Putamen (tissue), 1 donor: ENCODE data around the gene NR1I2.

ENCODE experiments used
- DNase-seq: peaks from one replicate; pipeline ENCODE4 v3.0.0-alpha.2; 2016; ENCODE audit warnings: low spot score

NR1I2 gene

GRCh38 chr3:119779731-119780383, 2.0 kb upstream of the NR1I2 start:
- DNase-seq, result no peak

GRCh38 chr3:119782460-119782859, 559 bp downstream of the NR1I2 start:
- no peak for DNase-seq

- DNase-seq, result no peak
These were observed 1.4 kb downstream of the NR1I2 start for GRCh38 chr3:119783255-119783654.

DNA sequence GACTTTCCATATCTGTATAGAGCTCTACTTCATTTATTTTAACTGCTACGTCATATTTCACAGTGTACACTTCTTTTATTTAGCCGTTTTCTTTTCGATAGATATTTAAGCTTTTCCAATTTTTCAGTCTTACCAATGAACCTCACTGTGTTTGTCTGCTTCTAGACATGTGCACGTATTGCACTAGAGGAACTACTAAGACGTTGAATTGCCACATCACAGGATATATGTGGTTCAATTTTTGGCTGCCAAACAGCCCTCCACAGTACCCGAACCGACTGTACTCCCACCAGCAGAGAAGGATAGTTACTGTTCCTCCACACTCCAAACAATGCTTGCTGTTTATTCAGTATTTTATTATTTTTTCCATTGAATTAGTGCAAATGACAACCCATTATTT, 2.0 kb downstream of the NR1I2 start:
- no peak for DNase-seq

GRCh38 chr3:119786409-119786808, 4.5 kb downstream of the NR1I2 start:
- no peak for DNase-seq

GRCh38 chr3:119790369-119790768, 8.5 kb downstream of the NR1I2 start:
- DNase-seq, result no peak

- DNase-seq, result no peak
These were observed 10.4 kb downstream of the NR1I2 start for GRCh38 chr3:119792270-119792669.

DNA sequence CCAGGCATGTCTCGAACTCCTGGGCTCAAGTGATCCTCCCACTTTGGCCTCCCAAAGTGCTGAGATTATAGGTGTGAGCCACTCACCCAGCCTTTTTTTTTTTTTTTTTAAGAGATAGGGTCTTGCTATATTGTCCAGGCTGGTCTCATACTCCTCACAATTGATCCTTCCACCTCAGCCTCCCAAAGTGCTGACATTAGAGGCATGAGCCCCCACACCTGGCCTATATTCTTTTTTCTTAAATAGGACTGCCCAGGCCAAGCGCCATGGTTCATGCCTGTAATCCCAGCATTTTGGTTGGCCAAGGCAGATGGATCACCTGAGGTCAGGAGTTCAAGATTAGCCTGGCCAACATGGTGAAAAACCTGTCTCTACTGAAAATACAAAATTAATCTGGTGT, 12.5 kb downstream of the NR1I2 start:
- no peak for DNase-seq

GRCh38 chr3:119794971-119795612, 13.2 kb downstream of the NR1I2 start:
- no peak for DNase-seq

DNA sequence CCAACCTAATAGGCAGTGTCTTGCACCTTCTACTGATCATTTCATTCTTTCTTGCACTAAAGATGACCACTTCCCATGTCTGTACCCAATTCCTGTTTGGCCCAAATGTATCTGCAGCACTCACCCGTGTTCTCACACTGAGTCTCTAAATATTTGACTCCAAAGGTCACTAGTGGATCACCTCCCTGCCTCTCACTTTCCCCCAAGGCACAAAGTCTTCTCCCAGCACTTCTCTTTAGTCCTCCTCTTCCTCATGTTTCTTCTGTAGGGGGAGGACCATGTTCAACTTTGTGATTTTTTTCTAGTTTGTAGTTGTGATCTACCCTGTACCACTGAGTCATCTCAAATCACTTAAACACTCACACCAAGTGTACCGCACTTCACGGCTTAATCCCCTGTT, 13.9 kb downstream of the NR1I2 start:
- DNase-seq, result no peak

GRCh38 chr3:119796368-119796767, 14.5 kb downstream of the NR1I2 start:
- DNase-seq, result no peak

GRCh38 chr3:119796785-119797184, 14.9 kb downstream of the NR1I2 start:
- no peak for DNase-seq

DNA sequence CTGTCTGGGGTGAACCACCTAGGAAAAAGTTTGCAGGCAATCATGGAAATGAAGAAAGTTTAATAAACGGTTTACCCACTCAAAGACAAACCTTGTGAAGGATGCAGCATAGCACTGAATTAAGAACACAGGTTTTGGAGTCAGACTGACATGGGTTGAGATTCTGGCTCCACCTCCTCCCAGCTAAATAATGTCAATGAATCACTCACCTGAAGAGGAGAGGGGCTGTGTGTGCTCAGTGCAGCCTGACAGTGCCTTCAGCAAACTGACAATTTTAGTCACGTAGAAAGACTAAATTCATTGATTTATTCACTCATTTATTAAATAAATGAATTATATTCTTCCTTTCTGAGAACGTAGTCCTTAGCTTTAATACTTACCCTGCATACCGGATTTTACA, 18.9 kb downstream of the NR1I2 start:
- DNase-seq, result no peak

GRCh38 chr3:119808244-119808643, 26.3 kb downstream of the NR1I2 start:
- no peak for DNase-seq

DNA sequence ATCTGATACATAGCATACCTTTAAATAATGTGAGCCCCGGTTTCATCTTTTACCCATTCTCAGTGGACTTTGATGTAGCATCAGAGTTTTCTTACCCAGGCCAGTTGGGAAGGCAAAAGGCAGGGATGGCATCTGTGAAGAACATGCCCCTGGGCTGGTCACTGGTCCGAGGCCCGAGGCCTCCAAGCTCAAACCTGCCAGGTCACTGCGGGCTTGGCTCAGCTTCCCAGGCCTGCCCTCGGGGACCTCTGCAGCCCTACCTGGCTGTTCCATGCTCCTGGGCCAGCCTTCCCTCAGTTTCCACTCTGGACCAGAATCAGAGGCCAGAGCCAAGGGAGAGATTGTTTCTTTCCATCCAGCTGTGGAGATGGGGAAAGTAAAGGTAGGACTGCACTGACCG, 26.9 kb downstream of the NR1I2 start:
- DNase-seq, result no peak

GRCh38 chr3:119809249-119810017, 27.5 kb downstream of the NR1I2 start:
- DNase-seq, result no peak

GRCh38 chr3:119810018-119810435, 28.1 kb downstream of the NR1I2 start:
- DNase-seq, result peak; percentile 3

DNA sequence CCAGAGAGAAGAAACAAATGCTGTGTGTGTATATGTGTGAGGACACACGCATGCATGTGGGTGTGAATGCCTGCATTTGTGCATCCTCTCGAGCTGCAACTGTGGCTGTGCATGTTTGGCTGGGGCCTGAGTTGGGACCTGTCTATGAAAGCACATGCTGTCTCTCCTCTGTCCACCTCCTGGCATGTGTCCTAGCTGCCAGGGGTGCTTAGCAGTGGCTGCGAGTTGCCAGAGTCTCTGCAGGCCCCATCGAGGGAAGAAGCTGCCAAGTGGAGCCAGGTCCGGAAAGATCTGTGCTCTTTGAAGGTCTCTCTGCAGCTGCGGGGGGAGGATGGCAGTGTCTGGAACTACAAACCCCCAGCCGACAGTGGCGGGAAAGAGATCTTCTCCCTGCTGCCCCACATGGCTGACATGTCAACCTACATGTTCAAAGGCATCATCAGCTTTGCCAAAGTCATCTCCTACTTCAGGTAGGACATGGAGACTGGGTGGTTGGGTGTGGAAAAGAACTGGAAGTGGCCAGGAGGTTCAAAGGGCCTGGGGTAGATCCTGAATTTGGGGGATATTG, 30.7 kb downstream of the NR1I2 start:
- DNase-seq, result no peak

- no peak for DNase-seq
These were observed 33.8 kb downstream of the NR1I2 start for GRCh38 chr3:119815716-119816115.

DNA sequence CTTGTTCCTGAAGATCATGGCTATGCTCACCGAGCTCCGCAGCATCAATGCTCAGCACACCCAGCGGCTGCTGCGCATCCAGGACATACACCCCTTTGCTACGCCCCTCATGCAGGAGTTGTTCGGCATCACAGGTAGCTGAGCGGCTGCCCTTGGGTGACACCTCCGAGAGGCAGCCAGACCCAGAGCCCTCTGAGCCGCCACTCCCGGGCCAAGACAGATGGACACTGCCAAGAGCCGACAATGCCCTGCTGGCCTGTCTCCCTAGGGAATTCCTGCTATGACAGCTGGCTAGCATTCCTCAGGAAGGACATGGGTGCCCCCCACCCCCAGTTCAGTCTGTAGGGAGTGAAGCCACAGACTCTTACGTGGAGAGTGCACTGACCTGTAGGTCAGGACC, 35.2 kb downstream of the NR1I2 start:
- DNase-seq, result no peak

DNA sequence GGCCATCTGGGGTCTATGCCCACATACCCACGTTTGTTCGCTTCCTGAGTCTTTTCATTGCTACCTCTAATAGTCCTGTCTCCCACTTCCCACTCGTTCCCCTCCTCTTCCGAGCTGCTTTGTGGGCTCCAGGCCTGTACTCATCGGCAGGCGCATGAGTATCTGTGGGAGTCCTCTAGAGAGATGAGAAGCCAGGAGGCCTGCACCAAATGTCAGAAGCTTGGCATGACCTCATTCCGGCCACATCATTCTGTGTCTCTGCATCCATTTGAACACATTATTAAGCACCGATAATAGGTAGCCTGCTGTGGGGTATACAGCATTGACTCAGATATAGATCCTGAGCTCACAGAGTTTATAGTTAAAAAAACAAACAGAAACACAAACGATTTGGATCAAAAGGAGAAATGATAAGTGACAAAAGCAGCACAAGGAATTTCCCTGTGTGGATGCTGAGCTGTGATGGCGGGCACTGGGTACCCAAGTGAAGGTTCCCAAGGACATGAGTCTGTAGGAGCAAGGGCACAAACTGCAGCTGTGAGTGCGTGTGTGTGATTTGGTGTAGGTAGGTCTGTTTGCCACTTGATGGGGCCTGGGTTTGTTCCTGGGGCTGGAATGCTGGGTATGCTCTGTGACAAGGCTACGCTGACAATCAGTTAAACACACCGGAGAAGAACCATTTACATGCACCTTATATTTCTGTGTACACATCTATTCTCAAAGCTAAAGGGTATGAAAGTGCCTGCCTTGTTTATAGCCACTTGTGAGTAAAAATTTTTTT, 35.9 kb downstream of the NR1I2 start:
- DNase-seq, result no peak

GRCh38 chr3:119818937-119819336, 37.0 kb downstream of the NR1I2 start:
- DNase-seq, result no peak
